Uterus (tissue), 2 donors: ENCODE measurements around the gene PRKACA.
"Not testable (repeated sequence)": the region's sequence is repeated elsewhere in the genome, so short reads cannot be mapped to it uniquely, and the experiment has no call there.

Experiments used
- CTCF ChIP-seq, 4 experiments: fragments of 200-600 bp in 2 of 4; fragments of 450-650 bp in 2 of 4; sonication (generic) in 2 of 4; IDR thresholded peaks; one replicate each; pipeline ENCODE4 v1.5.1; 2016 to 2019; ENCODE audit warnings: antibody characterized with exemption in 4 of 4, mild to moderate bottlenecking in 2 of 4, moderate library complexity in 1 of 4
- POLR2A ChIP-seq, 2 donors: fragments of 450-650 bp; IDR thresholded peaks; one replicate each; pipeline ENCODE4 v1.6.1; 2016; ENCODE audit warnings: antibody characterized with exemption in 2 of 2, mild to moderate bottlenecking in 1 of 2, moderate library complexity in 1 of 2

GRCh38 chr19:14042659-14043608 is 74.6 kb downstream of the PRKACA start:
- TF ChIP-seq CTCF (IDR thresholded peaks at IDR 0.05) = peak; percentile 34 to 57 (median 48)
- not testable (repeated sequence) for TF ChIP-seq POLR2A (IDR thresholded peaks at IDR 0.05)
